HUES48 (cell line): ENCODE data around the gene SLC25A17.
"Not testable (repeated sequence)": the region's sequence is repeated elsewhere in the genome, so short reads cannot be mapped to it uniquely, and the experiment has no call there.

Source experiments
- H3K27ac ChIP-seq: one replicate; pipeline ENCODE4 v1.7.0; 2013; ENCODE audit warnings: low read depth, low read length, inconsistent platforms
- H3K27me3 ChIP-seq: 2 replicates; pipeline ENCODE4 v1.6.1; 2013; ENCODE audit warnings: mild to moderate bottlenecking, low read length; ENCODE audit not compliant: control insufficient read depth, insufficient read depth
- H3K36me3 ChIP-seq: 2 replicates; pipeline ENCODE4 v1.6.1; 2013; ENCODE audit warnings: low read length; ENCODE audit not compliant: control insufficient read depth, insufficient read depth
- H3K4me1 ChIP-seq: 2 replicates; pipeline ENCODE4 v1.6.1; 2013; ENCODE audit warnings: mild to moderate bottlenecking, low read length; ENCODE audit not compliant: control insufficient read depth, insufficient read depth
- H3K4me3 ChIP-seq: 2 replicates; pipeline ENCODE4 v1.5.1; 2013; ENCODE audit warnings: mild to moderate bottlenecking, low read depth, low read length
- H3K9ac ChIP-seq: 2 replicates; pipeline ENCODE4 v1.6.1; 2013; ENCODE audit warnings: mild to moderate bottlenecking, low read depth, low read length, moderate library complexity
- H3K9me3 ChIP-seq: 2 replicates; pipeline ENCODE4 v1.6.1; 2013; ENCODE audit warnings: low read length; ENCODE audit not compliant: control insufficient read depth, insufficient read depth

SLC25A17 gene

DNA sequence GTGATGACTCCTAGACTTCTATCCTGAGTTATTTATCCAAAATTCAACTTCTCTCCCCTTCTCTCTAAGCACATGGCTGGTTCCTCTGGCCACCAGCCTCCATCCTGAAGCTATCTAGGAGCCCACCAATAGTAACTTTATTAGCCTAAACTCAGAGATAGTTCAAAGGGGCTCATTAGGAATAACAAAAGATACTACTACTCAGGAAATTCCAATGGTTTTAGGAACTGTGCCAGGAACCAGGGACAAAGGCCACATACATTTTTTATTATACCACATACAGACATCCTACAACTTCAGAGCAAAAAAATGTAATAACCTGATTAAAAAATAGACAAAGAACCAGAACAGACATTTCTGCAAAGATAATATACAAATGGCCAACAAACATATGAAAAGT is 27.9 kb downstream of the SLC25A17 start:
- no peaks in the 10 kb centered on the region for H3K4me1 ChIP-seq
- H3K9me3 ChIP-seq: no peaks in the 10 kb centered on the region
- no peaks in the 10 kb centered on the region for H3K27me3 ChIP-seq
- H3K36me3 ChIP-seq: peaks cover 57% of the 10 kb centered on the region
- H3K27ac ChIP-seq: no peak overlapping the region
- H3K4me3 ChIP-seq: no peak overlapping the region
- no peak overlapping the region for H3K9ac ChIP-seq

DNA sequence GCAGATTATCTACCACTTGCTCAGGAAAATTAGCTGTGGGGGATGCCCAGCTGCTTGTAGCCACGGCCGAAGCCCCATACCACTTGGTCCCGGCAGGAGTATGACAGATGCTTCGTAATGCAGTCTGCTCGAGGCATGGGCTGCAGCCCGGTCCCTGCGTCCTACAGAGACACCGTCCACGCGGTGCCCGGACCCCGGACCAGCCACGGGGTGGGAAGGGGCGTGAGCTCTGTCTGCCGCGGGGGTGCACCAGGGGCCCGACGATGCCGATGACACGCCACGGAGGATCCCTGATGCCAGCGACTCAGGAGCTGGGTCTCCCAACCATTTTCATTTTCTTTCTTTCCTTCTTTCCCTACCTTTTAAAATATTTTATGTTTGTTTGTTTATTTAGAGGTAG is 30.0 kb downstream of the SLC25A17 start:
- Histone ChIP-seq H3K9ac (no peak overlapping the region), H3K36me3 (peaks cover 62% of the 10 kb centered on the region), H3K27ac (no peak overlapping the region), H3K9me3 (no peaks in the 10 kb centered on the region), H3K27me3 (no peaks in the 10 kb centered on the region), H3K4me3 (no peak overlapping the region), H3K4me1 (no peaks in the 10 kb centered on the region)

DNA sequence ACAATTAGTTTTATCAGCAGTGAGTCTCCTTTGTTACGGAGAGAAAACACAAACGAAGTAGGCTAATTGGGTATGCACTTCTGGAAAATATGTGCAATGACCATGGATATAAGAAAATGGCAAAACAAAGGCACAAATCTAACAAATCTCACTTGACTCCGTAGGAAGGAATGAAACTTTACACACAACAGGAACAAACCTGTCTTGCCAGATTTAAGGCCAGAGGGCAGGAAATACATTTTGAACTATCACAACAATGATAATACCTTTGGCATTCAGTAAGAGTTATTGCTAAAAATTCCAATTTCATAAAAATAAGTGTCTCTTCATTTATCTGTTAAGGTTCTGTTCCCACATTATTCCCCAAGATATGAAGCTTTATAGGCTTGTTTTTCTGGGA is 36.6 kb downstream of the SLC25A17 start:
- Histone ChIP-seq H3K9me3 (no peaks in the 10 kb centered on the region), H3K9ac (no peak overlapping the region), H3K36me3 (peaks cover 46% of the 10 kb centered on the region), H3K4me3 (no peak overlapping the region), H3K27ac (no peak overlapping the region), H3K4me1 (no peaks in the 10 kb centered on the region), H3K27me3 (no peaks in the 10 kb centered on the region)

DNA sequence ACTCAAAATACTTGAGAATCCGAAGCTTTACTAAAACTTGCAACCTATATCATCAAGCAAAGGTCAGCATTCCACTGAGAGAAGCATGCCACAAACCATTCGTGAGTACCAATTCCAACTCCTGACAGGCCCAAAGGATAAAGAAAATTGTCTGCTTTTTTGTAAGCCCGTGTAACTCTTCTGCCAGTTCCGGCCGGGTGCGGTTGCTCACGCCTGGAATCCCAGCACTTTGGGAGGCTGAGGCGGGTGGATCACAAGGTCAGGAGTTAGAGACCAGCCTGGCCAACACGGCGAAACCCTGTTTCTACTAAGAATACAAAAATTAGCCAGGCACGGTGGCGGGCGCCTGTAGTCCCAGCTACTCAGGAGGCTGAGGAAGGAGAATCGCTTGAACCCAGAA is 37.4 kb downstream of the SLC25A17 start:
- H3K4me1 ChIP-seq, H3K4me3 ChIP-seq, H3K27ac ChIP-seq, H3K9ac ChIP-seq, H3K9me3 ChIP-seq, H3K27me3 ChIP-seq: not testable (repeated sequence)
- H3K36me3 ChIP-seq: peaks cover 44% of the 10 kb centered on the region

DNA sequence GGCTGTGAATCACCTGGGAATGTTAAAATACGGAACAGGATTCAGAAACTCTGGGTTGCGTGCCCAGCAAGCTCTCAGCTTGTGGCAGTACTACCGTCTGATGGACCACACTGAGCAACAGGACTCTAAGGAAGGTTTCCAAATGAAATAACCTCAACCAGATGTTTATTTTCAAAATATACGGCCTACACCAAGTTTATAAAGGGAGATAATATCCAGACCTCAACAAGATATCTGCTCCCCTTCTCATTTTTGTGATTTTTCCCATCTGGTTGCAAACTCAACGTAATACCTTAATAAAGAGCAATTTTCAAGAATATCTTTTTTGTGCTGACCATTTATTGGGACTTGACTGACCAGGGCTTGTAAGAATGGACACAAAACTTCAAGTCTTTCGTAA is 49.4 kb downstream of the SLC25A17 start:
- no peaks in the 10 kb centered on the region for H3K27me3 ChIP-seq
- no peaks in the 10 kb centered on the region for H3K4me1 ChIP-seq
- H3K9ac ChIP-seq: no peak overlapping the region
- no peak overlapping the region for H3K4me3 ChIP-seq
- H3K36me3 ChIP-seq: peaks cover 61% of the 10 kb centered on the region
- no peaks in the 10 kb centered on the region for H3K9me3 ChIP-seq
- no peak overlapping the region for H3K27ac ChIP-seq

DNA sequence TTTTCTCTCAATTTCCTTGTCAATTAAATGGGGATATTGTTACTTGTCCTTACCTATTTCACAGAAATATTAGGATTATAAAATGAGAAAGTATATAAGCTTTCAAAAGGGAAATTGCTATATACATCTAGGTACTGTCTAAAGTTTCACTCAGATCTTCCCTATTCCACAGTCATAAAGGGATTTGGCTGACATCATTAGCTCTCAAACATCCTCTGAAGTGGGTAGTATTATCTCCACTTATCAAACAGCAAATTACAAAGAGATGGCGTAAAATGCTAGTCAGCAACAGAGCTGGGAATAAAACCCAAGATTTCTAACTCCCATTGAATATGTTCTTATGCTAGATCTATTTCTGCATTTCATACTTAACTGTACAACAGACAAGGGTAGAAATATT is 50.9 kb downstream of the SLC25A17 start:
- no peaks in the 10 kb centered on the region for H3K27me3 ChIP-seq
- H3K27ac ChIP-seq: no peak overlapping the region
- no peak overlapping the region for H3K4me3 ChIP-seq
- H3K4me1 ChIP-seq: no peaks in the 10 kb centered on the region
- peaks cover 47% of the 10 kb centered on the region for H3K36me3 ChIP-seq
- H3K9ac ChIP-seq: no peak overlapping the region
- no peaks in the 10 kb centered on the region for H3K9me3 ChIP-seq

DNA sequence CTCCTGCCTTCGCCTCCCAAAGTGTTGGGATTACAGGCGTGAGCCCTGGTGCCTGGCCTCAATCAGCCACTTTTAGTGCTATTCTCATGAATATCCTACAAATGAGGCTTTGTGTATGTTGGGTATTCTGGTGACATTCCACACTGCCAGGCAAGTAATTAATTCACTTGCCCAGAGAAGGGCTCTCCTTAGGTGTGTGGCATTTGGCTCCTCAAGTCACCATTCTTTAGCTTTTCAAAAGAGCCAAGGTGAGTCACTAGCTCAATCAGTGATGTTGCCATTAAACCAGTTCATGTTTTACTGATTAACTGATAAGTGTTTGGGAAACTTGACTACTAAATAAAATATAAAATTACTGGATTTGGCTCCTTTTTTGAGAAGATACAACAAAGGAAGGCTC is 52.2 kb downstream of the SLC25A17 start:
- no peaks in the 10 kb centered on the region for H3K27me3 ChIP-seq
- no peaks in the 10 kb centered on the region for H3K9me3 ChIP-seq
- no peak overlapping the region for H3K4me3 ChIP-seq
- peaks cover 35% of the 10 kb centered on the region for H3K36me3 ChIP-seq
- no peak overlapping the region for H3K27ac ChIP-seq
- no peak overlapping the region for H3K9ac ChIP-seq
- H3K4me1 ChIP-seq: no peaks in the 10 kb centered on the region

DNA sequence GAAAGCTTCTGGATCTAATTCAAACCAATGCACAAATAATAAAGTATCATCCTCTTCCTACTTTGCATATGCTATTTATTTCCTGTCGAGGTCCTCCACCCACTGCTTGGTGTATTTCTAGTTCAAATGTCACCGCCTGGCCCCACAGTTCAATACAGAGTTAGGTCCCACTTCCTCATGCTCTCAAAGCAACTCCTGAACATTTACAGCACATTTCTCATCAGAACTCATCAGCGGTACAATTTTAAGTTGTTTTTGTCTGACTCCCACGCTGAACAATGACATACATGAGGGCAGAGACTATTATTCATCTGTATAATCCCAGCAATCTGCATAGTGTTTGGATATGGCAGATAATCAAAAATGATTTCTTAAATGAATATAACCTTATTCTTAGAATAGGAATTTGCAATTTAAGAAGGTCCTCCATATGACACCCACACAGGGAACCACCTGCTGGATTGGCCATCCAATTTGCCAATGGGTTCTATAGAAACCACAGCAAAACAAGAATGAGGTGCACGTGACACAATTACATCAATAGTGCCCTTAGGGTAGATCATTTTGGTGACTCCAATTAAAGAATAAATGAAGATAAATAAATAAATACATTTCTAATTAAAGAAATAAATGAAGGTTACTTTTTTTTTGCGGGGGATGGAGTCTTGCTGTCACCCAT is 54.2 kb downstream of the SLC25A17 start:
- H3K9me3 ChIP-seq: no peaks in the 10 kb centered on the region
- peaks cover 15% of the 10 kb centered on the region for H3K36me3 ChIP-seq
- no peak overlapping the region for H3K27ac ChIP-seq
- no peaks in the 10 kb centered on the region for H3K27me3 ChIP-seq
- no peak overlapping the region for H3K9ac ChIP-seq
- no peaks in the 10 kb centered on the region for H3K4me1 ChIP-seq
- no peak overlapping the region for H3K4me3 ChIP-seq

DNA sequence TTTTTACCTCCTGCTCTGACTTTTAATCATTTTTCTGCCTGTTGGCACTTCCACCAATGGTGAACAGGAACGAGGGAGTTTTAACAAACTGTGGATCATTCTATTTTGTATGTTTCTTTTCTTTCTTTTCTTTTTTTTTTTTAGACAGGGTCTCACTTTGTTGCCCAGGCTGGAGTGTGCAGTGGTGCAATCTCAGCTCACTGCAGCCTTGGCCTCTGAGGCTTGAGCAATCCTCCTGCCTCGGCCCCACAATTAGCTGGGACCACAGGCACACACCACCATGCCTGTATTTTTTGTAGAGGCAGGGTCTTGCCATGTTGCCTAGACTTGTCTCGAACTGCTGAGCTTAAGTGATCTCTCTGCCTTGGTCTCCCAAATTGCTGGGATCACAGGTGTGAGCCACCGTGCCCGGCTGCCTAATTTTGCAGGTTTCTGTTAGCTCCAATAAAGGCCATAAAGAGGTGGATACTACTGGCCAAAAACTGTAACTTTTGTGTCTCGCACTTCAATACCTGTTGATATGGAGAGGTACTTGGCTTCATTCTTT is 59.8 kb downstream of the SLC25A17 start:
- Histone ChIP-seq H3K9ac (no peak overlapping the region), H3K4me1 (no peaks in the 10 kb centered on the region), H3K36me3 (no peaks in the 10 kb centered on the region), H3K27me3 (no peaks in the 10 kb centered on the region), H3K4me3 (no peak overlapping the region), H3K9me3 (no peaks in the 10 kb centered on the region), H3K27ac (no peak overlapping the region)

DNA sequence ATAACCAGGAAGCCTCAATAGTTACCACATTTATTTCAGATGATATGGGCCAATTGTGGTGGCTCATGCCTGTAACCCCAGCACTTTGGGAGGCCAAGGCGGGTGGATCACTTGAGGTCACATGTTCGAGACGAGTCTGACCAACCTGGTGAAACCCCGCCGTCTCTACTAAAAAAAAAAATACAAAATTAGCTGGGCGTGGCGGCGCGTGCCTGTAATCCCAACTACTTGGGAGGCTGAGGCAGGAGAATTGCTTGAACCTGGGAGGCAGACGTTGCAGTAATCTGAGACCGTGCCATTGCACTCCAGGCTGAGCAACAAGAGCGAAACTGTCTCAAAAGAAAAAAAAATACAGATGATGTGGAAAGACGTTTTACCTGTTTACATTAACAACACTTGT is 60.3 kb downstream of the SLC25A17 start:
- not testable (repeated sequence) for H3K27ac ChIP-seq, H3K4me1 ChIP-seq, H3K27me3 ChIP-seq, H3K36me3 ChIP-seq, H3K4me3 ChIP-seq, H3K9me3 ChIP-seq, H3K9ac ChIP-seq

DNA sequence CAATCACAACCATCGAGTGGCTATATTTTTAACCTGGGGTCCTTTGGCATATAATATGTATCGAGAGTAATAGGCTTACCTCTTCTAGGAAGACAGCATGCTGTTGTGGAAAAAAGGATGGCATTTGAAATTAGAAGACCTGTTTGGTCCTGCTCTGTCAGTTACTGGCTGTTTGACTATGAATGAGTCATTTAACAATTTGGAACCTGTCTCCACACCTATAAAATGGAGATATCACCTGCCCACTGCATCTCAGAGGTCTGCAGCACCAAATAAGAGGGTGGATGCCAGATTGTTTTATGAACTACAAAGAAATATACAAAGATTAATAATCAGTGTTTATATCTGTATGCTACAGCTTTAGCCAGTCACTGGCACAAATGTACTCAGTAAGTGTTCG is 60.8 kb downstream of the SLC25A17 start:
- Histone ChIP-seq H3K4me1 (no peaks in the 10 kb centered on the region), H3K4me3 (no peak overlapping the region), H3K36me3 (no peaks in the 10 kb centered on the region), H3K9ac (no peak overlapping the region), H3K27me3 (no peaks in the 10 kb centered on the region), H3K27ac (no peak overlapping the region), H3K9me3 (no peaks in the 10 kb centered on the region)
